OCI-LY7 (cell line): Measurements from ENCODE around the gene TTC36. TPM values are rescaled to one million over a fixed set of nuclear protein-coding genes. Genes with fewer than 3 reads are reported as not detected.

Experiments used
- BruUV-seq: library from RNA; stranded (reverse); fragments of 400-500 nt; replicated peaks from 2 replicates; lab custom pipeline; 2021; lab: Mats Ljungman, UMichigan
- CTCF ChIA-PET: fragments of 300-600 bp; sonication (Branson Sonifier 250); formaldehyde crosslinking; loops from one replicate; lab custom pipeline; 2022; ENCODE audit warnings: antibody characterized with exemption; ENCODE audit not compliant: unreplicated experiment; lab: Charles Lee
- POLR2A ChIA-PET: fragments of 300-600 bp; sonication (Branson Sonifier 250); formaldehyde crosslinking; loops from one replicate; lab custom pipeline; 2022; ENCODE audit warnings: antibody characterized with exemption; lab: Charles Lee
- DNase-seq: peaks from one replicate; pipeline ENCODE4 v3.0.0-alpha.2; 2015; ENCODE audit warnings: low spot score
- H2AFZ ChIP-seq: fragments of 200-600 bp; sonication (generic), shearing (Covaris generic); 2 replicates; pipeline ENCODE4 v1.6.1; 2014; ENCODE audit warnings: mild to moderate bottlenecking, antibody characterized with exemption, low read length, moderate library complexity
- H3K27ac ChIP-seq: fragments of 200-600 bp; sonication (generic); 2 replicates; pipeline ENCODE4 v1.5.1; 2014; ENCODE audit warnings: mixed run types, low read depth, mild to moderate bottlenecking, moderate library complexity, low read length, inconsistent platforms; ENCODE audit not compliant: poor library complexity, severe bottlenecking
- H3K36me3 ChIP-seq: fragments of 200-600 bp; sonication (generic); 2 replicates; pipeline ENCODE4 v1.6.1; 2014; ENCODE audit warnings: mild to moderate bottlenecking, antibody characterized with exemption, low read length, moderate library complexity, mixed read lengths; ENCODE audit not compliant: insufficient read depth
- H3K4me1 ChIP-seq: fragments of 200-600 bp; sonication (generic); 2 replicates; pipeline ENCODE4 v1.5.1; 2014; ENCODE audit warnings: mild to moderate bottlenecking, low read length; ENCODE audit not compliant: insufficient read depth, poor library complexity, severe bottlenecking
- H3K4me2 ChIP-seq: fragments of 200-600 bp; sonication (generic); 2 replicates; pipeline ENCODE4 v1.6.1; 2014; ENCODE audit warnings: mild to moderate bottlenecking, low read length
- H3K4me3 ChIP-seq: fragments of 200-600 bp; sonication (generic); 2 replicates; pipeline ENCODE4 v1.5.1; 2014; ENCODE audit warnings: mild to moderate bottlenecking, low read depth, low read length; ENCODE audit not compliant: poor library complexity, severe bottlenecking
- H3K79me2 ChIP-seq: fragments of 200-600 bp; sonication (generic); 2 replicates; pipeline ENCODE4 v1.6.1; 2016; ENCODE audit warnings: low read depth, mild to moderate bottlenecking, low read length, moderate library complexity, mixed read lengths; ENCODE audit not compliant: insufficient read depth
- H3K9me2 ChIP-seq: fragments of 200-600 bp; sonication (generic); 2 replicates; pipeline ENCODE4 v1.6.1; 2016; ENCODE audit warnings: mild to moderate bottlenecking, low read length, mixed read lengths; ENCODE audit not compliant: insufficient read depth
- H3K9me3 ChIP-seq: fragments of 200-600 bp; sonication (generic); 2 replicates; pipeline ENCODE4 v1.6.1; 2014; ENCODE audit warnings: mild to moderate bottlenecking, mixed run types, low read length, mixed read lengths
- H4K20me1 ChIP-seq: fragments of 200-600 bp; sonication (generic); 2 replicates; pipeline ENCODE4 v1.6.1; 2014; ENCODE audit warnings: mild to moderate bottlenecking, antibody characterized with exemption, low read length, moderate library complexity, mixed read lengths; ENCODE audit not compliant: insufficient read depth
- EZH2phosphoT487 ChIP-seq: fragments of 200-600 bp; sonication (generic); IDR thresholded peaks from 2 replicates; pipeline ENCODE4 v1.6.1; 2018; ENCODE audit warnings: low read depth, borderline replicate concordance, mild to moderate bottlenecking, mixed run types, antibody characterized with exemption, low read length, moderate library complexity, mixed read lengths
- intact Hi-C: fragments of 100-400 bp; cut with micrococcal nuclease; formaldehyde crosslinking; loops from one replicate; pipeline ENCODE4 v1.10.0; 2022; ENCODE audit not compliant: unreplicated experiment
- total RNA-seq, 2 experiments: library from RNA; depleted of rRNA in 1 of 2; stranded (reverse); fragments of >200 nt in 1 of 2; shearing (Covaris generic) in 1 of 2; gene quantifications; 2 replicates each; pipeline ENCODE4 v1.2.3, GENCODE V29; 2014 to 2022
- TF ChIP-seq, protein P1 (sequence below): fragments of 200-600 bp; sonication (generic); conservative IDR thresholded peaks from 2 replicates; pipeline ENCODE4 v1.5.1; 2014; ENCODE audit warnings: mild to moderate bottlenecking, antibody characterized with exemption, low read length, moderate library complexity, mixed read lengths

TTC36 gene
- total RNA-seq, 2 experiments from 2014 or later: 0.82 TPM; not detected in 1

- no peak for DNase-seq
- Histone ChIP-seq H2AFZ (no peak overlapping the region), H3K9me3 (no peaks in the 10 kb centered on the region), H3K27ac (no peak overlapping the region), H3K79me2 (no peaks in the 10 kb centered on the region), H4K20me1 (no peaks in the 10 kb centered on the region), H3K4me2 (no peak overlapping the region), H3K4me1 (no peaks in the 10 kb centered on the region), H3K4me3 (no peak overlapping the region), H3K36me3 (peaks cover 91% of the 10 kb centered on the region), H3K9me2 (no peaks in the 10 kb centered on the region)
- CTCF ChIA-PET: no interaction called here
- POLR2A ChIA-PET: no interaction called here
- TF ChIP-seq, protein P1, sequence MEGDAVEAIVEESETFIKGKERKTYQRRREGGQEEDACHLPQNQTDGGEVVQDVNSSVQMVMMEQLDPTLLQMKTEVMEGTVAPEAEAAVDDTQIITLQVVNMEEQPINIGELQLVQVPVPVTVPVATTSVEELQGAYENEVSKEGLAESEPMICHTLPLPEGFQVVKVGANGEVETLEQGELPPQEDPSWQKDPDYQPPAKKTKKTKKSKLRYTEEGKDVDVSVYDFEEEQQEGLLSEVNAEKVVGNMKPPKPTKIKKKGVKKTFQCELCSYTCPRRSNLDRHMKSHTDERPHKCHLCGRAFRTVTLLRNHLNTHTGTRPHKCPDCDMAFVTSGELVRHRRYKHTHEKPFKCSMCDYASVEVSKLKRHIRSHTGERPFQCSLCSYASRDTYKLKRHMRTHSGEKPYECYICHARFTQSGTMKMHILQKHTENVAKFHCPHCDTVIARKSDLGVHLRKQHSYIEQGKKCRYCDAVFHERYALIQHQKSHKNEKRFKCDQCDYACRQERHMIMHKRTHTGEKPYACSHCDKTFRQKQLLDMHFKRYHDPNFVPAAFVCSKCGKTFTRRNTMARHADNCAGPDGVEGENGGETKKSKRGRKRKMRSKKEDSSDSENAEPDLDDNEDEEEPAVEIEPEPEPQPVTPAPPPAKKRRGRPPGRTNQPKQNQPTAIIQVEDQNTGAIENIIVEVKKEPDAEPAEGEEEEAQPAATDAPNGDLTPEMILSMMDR: no peak
- no peak for TF ChIP-seq EZH2phosphoT487
- no TSS peak for BruUV-seq
- intact Hi-C loops: no loop called here
Measured at GRCh38 chr11:118514103-118514502, 13.2 kb upstream of the TTC36 start.

DNA sequence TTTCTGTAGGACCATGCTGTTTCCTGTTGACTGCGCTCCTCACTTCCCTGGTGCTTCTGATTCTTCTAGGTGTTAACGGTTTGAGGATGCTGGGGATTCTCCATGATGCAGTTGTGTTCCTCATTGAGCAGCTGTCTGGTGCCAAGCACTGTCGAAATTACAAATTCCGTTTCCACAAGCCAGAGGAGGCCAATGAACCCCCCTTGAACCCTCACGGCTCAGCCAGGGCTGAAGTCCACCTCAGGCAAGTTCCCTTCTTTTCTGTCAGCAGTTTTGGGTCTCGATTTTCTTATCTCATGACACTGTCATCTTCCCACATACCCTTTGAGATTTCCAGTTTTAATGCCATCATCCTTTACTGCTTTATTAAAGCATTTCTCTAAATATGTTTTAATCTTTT lies 7.7 kb upstream of the TTC36 start:
- Histone ChIP-seq H3K9me2 (no peaks in the 10 kb centered on the region), H3K79me2 (no peaks in the 10 kb centered on the region), H3K27ac (no peak overlapping the region), H3K4me1 (no peaks in the 10 kb centered on the region), H3K4me2 (no peak overlapping the region), H3K36me3 (peaks cover 93% of the 10 kb centered on the region), H2AFZ (no peak overlapping the region), H4K20me1 (no peaks in the 10 kb centered on the region), H3K4me3 (no peak overlapping the region), H3K9me3 (no peaks in the 10 kb centered on the region)
- intact Hi-C loops: no loop called here
- ChIA-PET POLR2A (interaction anchor here (0.6 to 1.3 kb wide), 3 partner anchors 27 to 273 kb away, joined by 3 to 4 read pairs (median 4); no protein-coding TSS in a partner anchor), CTCF (no interaction called here)
- TF ChIP-seq, protein P1: no peak
- TF ChIP-seq EZH2phosphoT487: no peak
- BruUV-seq: no TSS peak
- DNase-seq: no peak

DNA sequence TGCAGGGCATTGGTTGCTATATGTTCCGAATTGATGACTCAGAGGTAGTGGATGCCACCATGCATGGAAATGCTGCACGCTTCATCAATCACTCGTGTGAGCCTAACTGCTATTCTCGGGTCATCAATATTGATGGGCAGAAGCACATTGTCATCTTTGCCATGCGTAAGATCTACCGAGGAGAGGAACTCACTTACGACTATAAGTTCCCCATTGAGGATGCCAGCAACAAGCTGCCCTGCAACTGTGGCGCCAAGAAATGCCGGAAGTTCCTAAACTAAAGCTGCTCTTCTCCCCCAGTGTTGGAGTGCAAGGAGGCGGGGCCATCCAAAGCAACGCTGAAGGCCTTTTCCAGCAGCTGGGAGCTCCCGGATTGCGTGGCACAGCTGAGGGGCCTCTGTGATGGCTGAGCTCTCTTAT lies 5.4 kb upstream of the TTC36 start:
- intact Hi-C loops: no loop called here
- no TSS peak for BruUV-seq
- no peak for DNase-seq
- Histone ChIP-seq H3K4me1 (no peaks in the 10 kb centered on the region), H2AFZ (no peak overlapping the region), H3K9me3 (no peaks in the 10 kb centered on the region), H3K4me2 (no peak overlapping the region), H4K20me1 (no peaks in the 10 kb centered on the region), H3K9me2 (no peaks in the 10 kb centered on the region), H3K27ac (no peak overlapping the region), H3K79me2 (no peaks in the 10 kb centered on the region), H3K4me3 (no peak overlapping the region), H3K36me3 (peaks cover 81% of the 10 kb centered on the region)
- ChIA-PET POLR2A (no interaction called here), CTCF (no interaction called here)
- TF ChIP-seq, protein P1: no peak
- TF ChIP-seq EZH2phosphoT487: no peak
